HCT116 (cell line): ENCODE results near the gene ACAP2.
"Not testable (repeated sequence)": the region's sequence is repeated elsewhere in the genome, so short reads cannot be mapped to it uniquely, and the experiment has no call there.

ENCODE experiments used
- CEBPB ChIP-seq: IDR thresholded peaks from 2 replicates; pipeline ENCODE4 v1.6.1; 2012; ENCODE audit warnings: low read depth
- CTCF ChIP-seq, 3 experiments: fragments of 200-600 bp in 1 of 3; sonication (generic) in 1 of 3; IDR thresholded peaks in 2 of 3; conservative IDR thresholded peaks in 1 of 3; 2 replicates each; pipeline ENCODE4 v1.5.1; 2012 to 2017; ENCODE audit warnings: low read depth in 2 of 3, low read length in 2 of 3, antibody characterized with exemption in 1 of 3, borderline replicate concordance in 1 of 3, control low read depth in 1 of 3, mild to moderate bottlenecking in 1 of 3, mixed read lengths in 1 of 3, mixed run types in 1 of 3, moderate library complexity in 1 of 3; ENCODE audit not compliant: insufficient read depth in 1 of 3
- EZH2 ChIP-seq: fragments of 200-600 bp; sonication (generic); IDR thresholded peaks from 2 replicates; pipeline ENCODE4 v1.6.1; 2017; ENCODE audit warnings: antibody characterized with exemption, mixed run types
- EZH2phosphoT487 ChIP-seq: fragments of 200-600 bp; IDR thresholded peaks from 2 replicates; pipeline ENCODE4 v1.6.1; 2018; ENCODE audit warnings: antibody characterized with exemption, borderline replicate concordance
- MAX ChIP-seq: IDR thresholded peaks from 2 replicates; pipeline ENCODE4 v1.6.1; 2012
- POLR2A ChIP-seq: IDR thresholded peaks from 2 replicates; pipeline ENCODE4 v1.7.0; 2011; ENCODE audit warnings: borderline replicate concordance; ENCODE audit not compliant: insufficient read depth, insufficient read length; ENCODE audit errors: extremely low read depth
- SP1 ChIP-seq: IDR thresholded peaks from 2 replicates; pipeline ENCODE4 v1.6.1; 2012; ENCODE audit warnings: low read depth
- YY1 ChIP-seq: IDR thresholded peaks from 2 replicates; pipeline ENCODE4 v1.6.1; 2011; ENCODE audit warnings: low read length, low read depth, moderate library complexity, mild to moderate bottlenecking; ENCODE audit not compliant: insufficient replicate concordance; ENCODE audit errors: extremely low read depth
- ZBTB33 ChIP-seq: IDR thresholded peaks from 2 replicates; pipeline ENCODE4 v1.6.1; 2011; ENCODE audit warnings: mild to moderate bottlenecking, low read length, moderate library complexity; ENCODE audit not compliant: insufficient replicate concordance; ENCODE audit errors: extremely low read depth
- ZNF274 ChIP-seq: fragments of 200-500 bp; sonication (Bioruptor generic); IDR thresholded peaks from 2 replicates; pipeline ENCODE4 v1.6.1; 2014; ENCODE audit warnings: mild to moderate bottlenecking, low read depth, low read length, inconsistent platforms
- TF ChIP-seq, protein P1 (sequence below): IDR thresholded peaks from 2 replicates; pipeline ENCODE4 v1.6.1; 2012; ENCODE audit warnings: low read depth

GRCh38 chr3:195228886-195229285, 213.9 kb downstream of the ACAP2 start:
- not testable (repeated sequence) for TF ChIP-seq CTCF (IDR thresholded peaks at IDR 0.05 in 2 of 3, conservative IDR thresholded peaks at IDR 0.05 in 1 of 3; ENCODE audit: borderline replicate concordance in 1 of 3, insufficient read depth in 1 of 3, low read depth in 2 of 3, low read length in 2 of 3); EZH2; ZNF274; MAX; YY1; CEBPB; POLR2A; ZBTB33; SP1; EZH2phosphoT487
- TF ChIP-seq, protein P1, sequence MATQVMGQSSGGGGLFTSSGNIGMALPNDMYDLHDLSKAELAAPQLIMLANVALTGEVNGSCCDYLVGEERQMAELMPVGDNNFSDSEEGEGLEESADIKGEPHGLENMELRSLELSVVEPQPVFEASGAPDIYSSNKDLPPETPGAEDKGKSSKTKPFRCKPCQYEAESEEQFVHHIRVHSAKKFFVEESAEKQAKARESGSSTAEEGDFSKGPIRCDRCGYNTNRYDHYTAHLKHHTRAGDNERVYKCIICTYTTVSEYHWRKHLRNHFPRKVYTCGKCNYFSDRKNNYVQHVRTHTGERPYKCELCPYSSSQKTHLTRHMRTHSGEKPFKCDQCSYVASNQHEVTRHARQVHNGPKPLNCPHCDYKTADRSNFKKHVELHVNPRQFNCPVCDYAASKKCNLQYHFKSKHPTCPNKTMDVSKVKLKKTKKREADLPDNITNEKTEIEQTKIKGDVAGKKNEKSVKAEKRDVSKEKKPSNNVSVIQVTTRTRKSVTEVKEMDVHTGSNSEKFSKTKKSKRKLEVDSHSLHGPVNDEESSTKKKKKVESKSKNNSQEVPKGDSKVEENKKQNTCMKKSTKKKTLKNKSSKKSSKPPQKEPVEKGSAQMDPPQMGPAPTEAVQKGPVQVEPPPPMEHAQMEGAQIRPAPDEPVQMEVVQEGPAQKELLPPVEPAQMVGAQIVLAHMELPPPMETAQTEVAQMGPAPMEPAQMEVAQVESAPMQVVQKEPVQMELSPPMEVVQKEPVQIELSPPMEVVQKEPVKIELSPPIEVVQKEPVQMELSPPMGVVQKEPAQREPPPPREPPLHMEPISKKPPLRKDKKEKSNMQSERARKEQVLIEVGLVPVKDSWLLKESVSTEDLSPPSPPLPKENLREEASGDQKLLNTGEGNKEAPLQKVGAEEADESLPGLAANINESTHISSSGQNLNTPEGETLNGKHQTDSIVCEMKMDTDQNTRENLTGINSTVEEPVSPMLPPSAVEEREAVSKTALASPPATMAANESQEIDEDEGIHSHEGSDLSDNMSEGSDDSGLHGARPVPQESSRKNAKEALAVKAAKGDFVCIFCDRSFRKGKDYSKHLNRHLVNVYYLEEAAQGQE = not testable (repeated sequence)
